ENCODE data around the gene TIMM17B. TPM values are rescaled to one million over a fixed set of nuclear protein-coding genes. Genes with fewer than 3 reads are reported as not detected.
A peak's percentile ranks its signal among the peaks of the same experiment; 100 is the strongest.
"Not testable (repeated sequence)": the region's sequence is repeated elsewhere in the genome, so short reads cannot be mapped to it uniquely, and the experiment has no call there.

Gene TIMM17B
- total RNA-seq, 1 donor from 2014 or later, result 48.7 TPM

DNA sequence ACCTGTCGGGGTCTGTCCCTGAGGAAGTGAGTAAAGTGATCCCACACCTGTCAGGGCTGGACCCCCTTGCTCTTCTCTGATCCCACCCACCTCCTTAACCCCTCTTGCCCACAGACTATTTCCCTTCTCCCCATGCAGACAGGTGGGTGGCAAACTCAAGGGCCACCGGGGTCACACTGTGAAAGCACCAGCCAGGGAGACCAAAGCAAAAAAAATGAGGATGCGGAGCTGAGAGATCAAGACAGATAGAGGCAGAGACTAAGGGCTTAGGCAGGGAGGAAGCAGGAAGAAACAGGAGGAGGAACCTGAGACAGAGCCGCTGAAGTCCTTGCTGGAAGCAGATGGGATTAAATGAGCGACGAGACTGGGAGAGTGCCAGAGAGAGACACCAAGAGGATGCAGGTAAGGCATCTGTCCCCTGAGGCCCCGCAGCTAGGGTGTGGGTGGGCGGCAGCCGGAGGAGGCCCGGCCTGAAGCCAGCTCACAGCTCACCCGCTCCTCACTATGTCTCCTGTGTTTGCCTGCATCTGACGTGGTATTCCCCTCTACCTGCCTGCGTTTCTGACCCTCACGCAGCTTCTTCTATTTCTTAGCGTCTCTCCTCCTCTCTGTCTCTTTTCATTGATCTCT is 7.2 kb downstream of the TIMM17B start:
- peak; percentile 20 for DNase-seq (ENCODE audit: low spot score)
- H3K36me3 Mint-ChIP-seq, result peaks cover 2% of the 10 kb centered on the region
- H2AFZ ChIP-seq (replicated peaks), result peak overlapping the region; percentile 70
- no peaks in the 10 kb centered on the region for H3K9me3 ChIP-seq (ENCODE audit: low read depth)
- TF ChIP-seq, protein P1, sequence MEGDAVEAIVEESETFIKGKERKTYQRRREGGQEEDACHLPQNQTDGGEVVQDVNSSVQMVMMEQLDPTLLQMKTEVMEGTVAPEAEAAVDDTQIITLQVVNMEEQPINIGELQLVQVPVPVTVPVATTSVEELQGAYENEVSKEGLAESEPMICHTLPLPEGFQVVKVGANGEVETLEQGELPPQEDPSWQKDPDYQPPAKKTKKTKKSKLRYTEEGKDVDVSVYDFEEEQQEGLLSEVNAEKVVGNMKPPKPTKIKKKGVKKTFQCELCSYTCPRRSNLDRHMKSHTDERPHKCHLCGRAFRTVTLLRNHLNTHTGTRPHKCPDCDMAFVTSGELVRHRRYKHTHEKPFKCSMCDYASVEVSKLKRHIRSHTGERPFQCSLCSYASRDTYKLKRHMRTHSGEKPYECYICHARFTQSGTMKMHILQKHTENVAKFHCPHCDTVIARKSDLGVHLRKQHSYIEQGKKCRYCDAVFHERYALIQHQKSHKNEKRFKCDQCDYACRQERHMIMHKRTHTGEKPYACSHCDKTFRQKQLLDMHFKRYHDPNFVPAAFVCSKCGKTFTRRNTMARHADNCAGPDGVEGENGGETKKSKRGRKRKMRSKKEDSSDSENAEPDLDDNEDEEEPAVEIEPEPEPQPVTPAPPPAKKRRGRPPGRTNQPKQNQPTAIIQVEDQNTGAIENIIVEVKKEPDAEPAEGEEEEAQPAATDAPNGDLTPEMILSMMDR (IDR thresholded peaks at IDR 0.05), result no peak
- TF ChIP-seq EZH2 (IDR thresholded peaks at IDR 0.05) (no peak), EZH2phosphoT487 (IDR thresholded peaks at IDR 0.05) (no peak)
- peak overlapping the region; percentile 78 for H3K4me2 ChIP-seq
- H3K27ac Mint-ChIP-seq, result no peak overlapping the region
- no peak overlapping the region for H3K27ac ChIP-seq
- H3K9ac ChIP-seq, result no peak overlapping the region
- H4K20me1 ChIP-seq (ENCODE audit: low read depth), result peaks cover 7% of the 10 kb centered on the region
- peaks cover 7% of the 10 kb centered on the region for H3K79me2 ChIP-seq (ENCODE audit: low read depth)
- H3K27me3 ChIP-seq, result no peaks in the 10 kb centered on the region
- H3K4me3 Mint-ChIP-seq, result peak overlapping the region; percentile 74
- no peaks in the 10 kb centered on the region for H3K4me1 ChIP-seq
- peaks cover 19% of the 10 kb centered on the region for H3F3A ChIP-seq (ENCODE audit: low read depth)
- H3K27me3 Mint-ChIP-seq (ENCODE audit: insufficient read depth, low read depth), result peaks cover 4% of the 10 kb centered on the region
- peaks cover 6% of the 10 kb centered on the region for H3K4me1 Mint-ChIP-seq
- H3K4me3 ChIP-seq, result peak overlapping the region; percentile 67
- peaks cover 15% of the 10 kb centered on the region for H3K9me3 Mint-ChIP-seq
- H3K36me3 ChIP-seq, result no peaks in the 10 kb centered on the region

DNA sequence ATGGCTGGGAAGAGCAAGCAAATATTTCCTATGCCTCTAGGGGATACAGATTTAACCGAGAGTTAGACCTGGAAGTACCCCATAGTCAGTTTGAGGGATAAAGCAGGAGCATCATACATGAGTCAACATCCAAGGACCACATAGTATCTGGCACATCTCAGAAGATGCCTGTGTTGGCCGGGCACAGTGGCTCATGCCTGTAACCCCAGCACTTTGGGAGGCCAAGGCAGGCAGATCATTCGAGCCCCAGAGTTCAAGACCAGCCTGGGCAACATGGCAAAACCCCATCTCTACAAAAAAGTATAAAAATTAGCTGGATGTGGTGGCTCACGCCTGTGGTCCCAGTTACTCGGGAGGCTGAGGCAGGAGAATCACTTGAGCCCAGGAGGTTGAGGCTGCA is 11.0 kb downstream of the TIMM17B start:
- H3F3A ChIP-seq (ENCODE audit: low read depth), result peaks cover 15% of the 10 kb centered on the region
- not testable (repeated sequence) for DNase-seq (ENCODE audit: low spot score); H3K27me3 ChIP-seq; H2AFZ ChIP-seq (replicated peaks); H3K27ac Mint-ChIP-seq; H3K9me3 ChIP-seq (ENCODE audit: low read depth); H3K4me1 Mint-ChIP-seq; H3K36me3 Mint-ChIP-seq; H3K9ac ChIP-seq; H3K4me3 ChIP-seq; H3K4me2 ChIP-seq; H3K27ac ChIP-seq; H3K9me3 Mint-ChIP-seq; H4K20me1 ChIP-seq (ENCODE audit: low read depth); H3K4me3 Mint-ChIP-seq; H3K4me1 ChIP-seq; H3K27me3 Mint-ChIP-seq (ENCODE audit: insufficient read depth, low read depth); H3K79me2 ChIP-seq (ENCODE audit: low read depth); H3K36me3 ChIP-seq

DNA sequence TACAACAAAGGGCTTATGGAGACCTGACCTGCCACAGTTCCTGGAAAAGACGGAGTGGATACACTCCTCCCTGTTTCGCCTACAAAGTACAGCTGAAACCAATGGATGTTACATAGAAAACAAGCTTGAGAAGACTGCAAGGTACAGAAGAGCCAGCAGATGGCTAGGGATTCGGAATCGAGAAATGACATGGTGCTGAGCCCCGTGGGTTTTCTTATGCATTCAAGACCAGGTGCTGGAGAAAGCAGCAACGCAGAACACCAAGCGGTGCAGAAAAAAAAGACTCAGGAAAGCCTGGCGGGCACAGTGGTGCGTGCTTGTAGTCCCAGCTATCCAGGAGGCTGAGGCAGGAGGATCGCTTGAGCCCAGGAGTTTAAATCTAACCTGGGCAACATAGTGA is 13.8 kb downstream of the TIMM17B start:
- Histone ChIP-seq H3K27me3 (no peaks in the 10 kb centered on the region), H3K9ac (no peak overlapping the region), H3K9me3 (ENCODE audit: low read depth) (no peaks in the 10 kb centered on the region), H3K4me2 (no peak overlapping the region), H2AFZ (replicated peaks) (no peak overlapping the region), H3K4me1 (no peaks in the 10 kb centered on the region), H4K20me1 (ENCODE audit: low read depth) (no peaks in the 10 kb centered on the region), H3K27ac (no peak overlapping the region), H3K36me3 (no peaks in the 10 kb centered on the region), H3K4me3 (no peak overlapping the region), H3K79me2 (ENCODE audit: low read depth) (no peaks in the 10 kb centered on the region), H3F3A (ENCODE audit: low read depth) (no peaks in the 10 kb centered on the region)
- TF ChIP-seq, protein P1 (IDR thresholded peaks at IDR 0.05), result no peak
- TF ChIP-seq EZH2phosphoT487 (IDR thresholded peaks at IDR 0.05) (no peak), EZH2 (IDR thresholded peaks at IDR 0.05) (no peak)
- Mint-ChIP-seq H3K4me1 (no peaks in the 10 kb centered on the region), H3K4me3 (no peak overlapping the region), H3K36me3 (no peaks in the 10 kb centered on the region), H3K9me3 (peaks cover 7% of the 10 kb centered on the region), H3K27ac (no peak overlapping the region), H3K27me3 (ENCODE audit: insufficient read depth, low read depth) (peaks cover 3% of the 10 kb centered on the region)
- DNase-seq (ENCODE audit: low spot score), result no peak

DNA sequence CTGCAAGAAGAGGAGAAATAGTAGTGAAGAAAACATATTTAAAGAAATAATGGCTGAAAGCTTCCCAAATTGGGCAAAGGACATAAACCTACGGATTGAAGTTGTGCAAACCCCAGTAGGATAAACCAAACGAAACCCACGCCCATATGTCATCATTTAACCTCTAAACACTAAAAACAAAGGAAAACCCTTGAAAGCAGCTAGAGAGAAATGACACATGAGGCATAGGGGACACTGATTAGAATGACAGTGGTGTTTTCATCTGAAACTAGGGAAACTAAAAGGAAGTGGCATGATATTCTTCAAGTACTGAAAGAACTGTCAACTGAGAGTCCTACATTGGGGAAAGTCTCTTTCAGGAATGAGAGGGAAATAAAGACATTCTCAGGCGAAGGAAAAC is 20.6 kb downstream of the TIMM17B start:
- H3K4me2 ChIP-seq; DNase-seq (ENCODE audit: low spot score): not testable (repeated sequence)

DNA sequence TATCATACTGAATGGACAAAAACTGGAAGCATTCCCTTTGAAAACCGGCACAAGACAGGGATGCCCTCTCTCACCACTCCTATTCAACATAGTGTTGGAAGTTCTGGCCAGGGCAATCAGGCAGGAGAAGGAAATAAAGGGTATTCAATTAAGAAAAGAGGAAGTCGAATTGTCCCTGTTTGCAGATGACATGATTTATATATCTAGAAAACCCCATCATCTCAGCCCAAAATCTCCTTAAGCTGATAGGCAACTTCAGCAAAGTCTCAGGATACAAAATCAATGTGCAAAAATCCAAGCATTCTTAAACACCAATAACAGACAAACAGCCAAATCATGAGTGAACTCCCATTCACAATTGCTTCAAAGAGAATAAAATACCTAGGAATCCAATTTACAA is 25.6 kb downstream of the TIMM17B start:
- H3K27ac Mint-ChIP-seq; H3K36me3 ChIP-seq; H3K9me3 ChIP-seq (ENCODE audit: low read depth); H3K4me1 ChIP-seq; H3K27me3 ChIP-seq; H3K9me3 Mint-ChIP-seq; H3K79me2 ChIP-seq (ENCODE audit: low read depth); H3K4me3 Mint-ChIP-seq; H3K9ac ChIP-seq; H4K20me1 ChIP-seq (ENCODE audit: low read depth); H3F3A ChIP-seq (ENCODE audit: low read depth); H3K36me3 Mint-ChIP-seq; H3K4me2 ChIP-seq; H3K4me3 ChIP-seq; H3K27ac ChIP-seq; DNase-seq (ENCODE audit: low spot score); H3K4me1 Mint-ChIP-seq; H2AFZ ChIP-seq (replicated peaks); H3K27me3 Mint-ChIP-seq (ENCODE audit: insufficient read depth, low read depth): not testable (repeated sequence)

More for the DNA sequence above, 20.6 kb downstream of the TIMM17B start:
- H3K4me3 ChIP-seq; H3F3A ChIP-seq (ENCODE audit: low read depth); H4K20me1 ChIP-seq (ENCODE audit: low read depth); H3K27me3 Mint-ChIP-seq (ENCODE audit: insufficient read depth, low read depth); H3K9me3 Mint-ChIP-seq; H3K27ac Mint-ChIP-seq; H3K4me1 Mint-ChIP-seq; H3K27ac ChIP-seq; H3K4me3 Mint-ChIP-seq; H3K27me3 ChIP-seq; H3K9me3 ChIP-seq (ENCODE audit: low read depth); H3K4me1 ChIP-seq; H3K9ac ChIP-seq; H3K79me2 ChIP-seq (ENCODE audit: low read depth); H3K36me3 ChIP-seq; H2AFZ ChIP-seq (replicated peaks); H3K36me3 Mint-ChIP-seq: not testable (repeated sequence)
